Neural cell (in vitro differentiated cells): ENCODE measurements around the gene DHFR2.

ENCODE experiments used
- TAF1 ChIP-seq: IDR thresholded peaks from 2 replicates; pipeline ENCODE4 v1.6.1; 2012; ENCODE audit warnings: low read depth
- TF ChIP-seq, protein P1 (sequence below): fragments of 450-650 bp; IDR thresholded peaks from 2 replicates; pipeline ENCODE4 v1.5.1; 2014; ENCODE audit warnings: antibody characterized with exemption, mild to moderate bottlenecking, moderate library complexity; ENCODE audit not compliant: poor library complexity, severe bottlenecking

DNA sequence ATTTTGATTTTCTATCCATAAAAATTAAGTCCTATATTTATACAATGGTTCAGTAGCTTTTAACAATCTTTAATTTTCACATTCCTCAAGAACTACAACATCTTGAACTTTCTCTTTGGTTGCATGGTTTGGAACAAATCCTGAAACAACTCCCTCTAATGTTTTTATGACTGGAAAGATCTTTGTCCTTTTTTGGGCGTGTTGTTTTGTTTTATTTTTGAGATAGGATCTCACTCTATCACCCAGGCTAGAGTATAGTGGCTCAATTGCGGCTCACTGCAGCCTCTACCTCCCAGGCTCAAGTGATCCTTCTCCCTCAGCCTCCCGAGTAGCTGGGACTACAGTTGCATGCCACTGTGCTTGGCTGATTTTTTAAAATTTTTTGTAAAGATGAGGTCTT lies 38.3 kb downstream of the DHFR2 start:
- TF ChIP-seq, protein P1, sequence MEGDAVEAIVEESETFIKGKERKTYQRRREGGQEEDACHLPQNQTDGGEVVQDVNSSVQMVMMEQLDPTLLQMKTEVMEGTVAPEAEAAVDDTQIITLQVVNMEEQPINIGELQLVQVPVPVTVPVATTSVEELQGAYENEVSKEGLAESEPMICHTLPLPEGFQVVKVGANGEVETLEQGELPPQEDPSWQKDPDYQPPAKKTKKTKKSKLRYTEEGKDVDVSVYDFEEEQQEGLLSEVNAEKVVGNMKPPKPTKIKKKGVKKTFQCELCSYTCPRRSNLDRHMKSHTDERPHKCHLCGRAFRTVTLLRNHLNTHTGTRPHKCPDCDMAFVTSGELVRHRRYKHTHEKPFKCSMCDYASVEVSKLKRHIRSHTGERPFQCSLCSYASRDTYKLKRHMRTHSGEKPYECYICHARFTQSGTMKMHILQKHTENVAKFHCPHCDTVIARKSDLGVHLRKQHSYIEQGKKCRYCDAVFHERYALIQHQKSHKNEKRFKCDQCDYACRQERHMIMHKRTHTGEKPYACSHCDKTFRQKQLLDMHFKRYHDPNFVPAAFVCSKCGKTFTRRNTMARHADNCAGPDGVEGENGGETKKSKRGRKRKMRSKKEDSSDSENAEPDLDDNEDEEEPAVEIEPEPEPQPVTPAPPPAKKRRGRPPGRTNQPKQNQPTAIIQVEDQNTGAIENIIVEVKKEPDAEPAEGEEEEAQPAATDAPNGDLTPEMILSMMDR, result no peak
- TF ChIP-seq TAF1, result no peak
